ENCODE results near the gene MAX. TPM values are rescaled to one million over a fixed set of nuclear protein-coding genes. Genes with fewer than 3 reads are reported as not detected.

Gene MAX
- total RNA-seq, 6 donors from 2014 or later = 53.7 to 146 (median 68.2) TPM

DNA sequence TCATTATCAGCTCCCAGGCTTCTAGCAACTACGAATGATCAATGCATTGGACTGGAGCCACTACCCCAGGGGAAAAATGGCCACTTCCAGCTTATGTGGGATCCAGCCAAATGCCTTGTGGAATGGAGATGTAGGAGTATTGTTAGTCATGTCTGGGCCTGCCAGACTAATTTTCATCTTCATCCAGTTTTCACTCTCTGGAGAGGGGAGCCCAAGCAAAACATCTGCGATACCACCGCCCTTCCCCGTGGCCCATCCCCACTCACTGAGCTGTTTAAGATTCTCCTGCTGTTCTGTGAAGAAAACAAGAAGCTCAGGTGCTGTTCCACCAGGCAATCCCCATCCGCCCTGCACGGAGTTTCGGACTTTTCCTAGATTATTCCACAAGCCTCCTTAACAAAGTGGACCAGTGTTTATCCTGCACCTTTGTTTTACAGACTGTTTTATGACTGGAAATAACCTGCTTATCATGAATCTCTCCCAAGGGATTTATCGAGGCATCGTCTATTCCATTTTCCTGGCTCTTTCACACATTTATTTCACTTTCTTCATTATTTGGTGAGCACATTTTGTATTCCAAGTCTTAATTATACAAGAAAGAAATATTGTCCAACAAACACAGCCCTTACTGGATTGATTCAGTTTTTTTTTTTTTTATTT is 35.5 kb upstream of the MAX start:
- no peaks in the 10 kb centered on the region for H3K9me3 ChIP-seq
- peak in 1 of 2 donors; percentile 92 for ATAC-seq (ENCODE audit: low FRiP score in 2 of 2)
- WGBS, 2 donors = 87 to 88% methylated on average over 9 of the region's 9 CpGs
- TF ChIP-seq POLR2AphosphoS5 (IDR thresholded peaks at IDR 0.05) (no peak), POLR2A (IDR thresholded peaks at IDR 0.05) (no peak), EP300 (IDR thresholded peaks at IDR 0.05) (no peak)
- TF ChIP-seq, protein P1, sequence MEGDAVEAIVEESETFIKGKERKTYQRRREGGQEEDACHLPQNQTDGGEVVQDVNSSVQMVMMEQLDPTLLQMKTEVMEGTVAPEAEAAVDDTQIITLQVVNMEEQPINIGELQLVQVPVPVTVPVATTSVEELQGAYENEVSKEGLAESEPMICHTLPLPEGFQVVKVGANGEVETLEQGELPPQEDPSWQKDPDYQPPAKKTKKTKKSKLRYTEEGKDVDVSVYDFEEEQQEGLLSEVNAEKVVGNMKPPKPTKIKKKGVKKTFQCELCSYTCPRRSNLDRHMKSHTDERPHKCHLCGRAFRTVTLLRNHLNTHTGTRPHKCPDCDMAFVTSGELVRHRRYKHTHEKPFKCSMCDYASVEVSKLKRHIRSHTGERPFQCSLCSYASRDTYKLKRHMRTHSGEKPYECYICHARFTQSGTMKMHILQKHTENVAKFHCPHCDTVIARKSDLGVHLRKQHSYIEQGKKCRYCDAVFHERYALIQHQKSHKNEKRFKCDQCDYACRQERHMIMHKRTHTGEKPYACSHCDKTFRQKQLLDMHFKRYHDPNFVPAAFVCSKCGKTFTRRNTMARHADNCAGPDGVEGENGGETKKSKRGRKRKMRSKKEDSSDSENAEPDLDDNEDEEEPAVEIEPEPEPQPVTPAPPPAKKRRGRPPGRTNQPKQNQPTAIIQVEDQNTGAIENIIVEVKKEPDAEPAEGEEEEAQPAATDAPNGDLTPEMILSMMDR (IDR thresholded peaks at IDR 0.05) = no peak
- H3K4me3 ChIP-seq = no peak overlapping the region
- DNase-seq = no peak
- no peaks in the 10 kb centered on the region for H3K4me1 ChIP-seq
- H3K27me3 ChIP-seq = no peaks in the 10 kb centered on the region
- H3K36me3 ChIP-seq = no peaks in the 10 kb centered on the region
- H3K27ac ChIP-seq = no peak overlapping the region

DNA sequence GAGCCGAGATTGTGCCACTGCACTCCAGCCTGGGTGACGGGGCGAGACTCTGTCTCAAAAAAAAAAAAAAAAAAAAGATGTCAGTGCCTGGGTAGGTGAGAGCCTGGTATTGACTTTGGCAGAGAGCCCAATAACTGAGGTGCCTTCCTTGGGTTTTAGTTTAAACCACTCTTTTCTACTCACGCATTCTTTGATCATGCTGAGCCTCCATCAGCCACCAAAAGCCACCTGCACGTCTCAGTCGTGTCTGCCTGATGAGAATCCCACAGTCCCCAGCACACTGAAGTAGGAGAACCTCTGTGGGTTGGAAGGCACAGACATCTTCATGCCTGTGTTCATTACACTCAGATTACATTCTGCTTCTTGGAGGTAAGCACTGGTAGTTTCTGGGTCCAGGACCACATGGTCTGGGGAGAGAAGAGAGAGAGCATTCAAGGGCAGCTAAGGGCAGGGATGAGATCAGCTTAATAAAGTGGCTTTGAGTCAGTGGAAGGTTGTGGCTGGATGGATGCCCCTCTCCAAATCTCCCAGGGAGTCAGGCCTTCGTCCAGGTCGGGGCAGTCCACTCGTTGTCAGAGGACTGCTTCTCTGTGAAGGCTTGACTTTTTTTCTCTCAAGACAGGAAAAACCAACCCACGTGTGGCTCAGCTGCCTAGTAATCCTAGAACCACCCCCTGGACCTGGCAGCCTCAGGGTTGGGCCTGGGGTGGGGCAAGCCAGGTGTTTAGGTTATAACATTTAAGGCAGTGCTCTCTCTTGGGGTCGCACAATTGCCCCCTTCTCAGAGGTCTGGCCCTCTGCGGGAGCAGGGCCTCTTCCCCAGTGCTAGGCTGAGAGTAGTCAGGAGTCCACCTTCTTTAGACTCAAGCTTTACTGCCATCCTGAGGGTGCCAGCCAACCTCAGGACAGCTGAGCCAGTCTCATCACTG is 32.6 kb upstream of the MAX start:
- Histone ChIP-seq H3K27ac (no peak overlapping the region), H3K4me3 (no peak overlapping the region), H3K9me3 (no peaks in the 10 kb centered on the region), H3K4me1 (no peaks in the 10 kb centered on the region), H3K36me3 (no peaks in the 10 kb centered on the region), H3K27me3 (no peaks in the 10 kb centered on the region)
- 75 to 76% methylated on average over 11 to 12 of the region's 12 CpGs for WGBS, 2 donors
- ATAC-seq (ENCODE audit: low FRiP score in 2 of 2) (no peak), DNase-seq (no peak)
- TF ChIP-seq POLR2AphosphoS5 (IDR thresholded peaks at IDR 0.05) = no peak
- TF ChIP-seq POLR2A (IDR thresholded peaks at IDR 0.05) = no peak
- TF ChIP-seq, protein P1 (IDR thresholded peaks at IDR 0.05) = no peak
- no peak for TF ChIP-seq EP300 (IDR thresholded peaks at IDR 0.05)

DNA sequence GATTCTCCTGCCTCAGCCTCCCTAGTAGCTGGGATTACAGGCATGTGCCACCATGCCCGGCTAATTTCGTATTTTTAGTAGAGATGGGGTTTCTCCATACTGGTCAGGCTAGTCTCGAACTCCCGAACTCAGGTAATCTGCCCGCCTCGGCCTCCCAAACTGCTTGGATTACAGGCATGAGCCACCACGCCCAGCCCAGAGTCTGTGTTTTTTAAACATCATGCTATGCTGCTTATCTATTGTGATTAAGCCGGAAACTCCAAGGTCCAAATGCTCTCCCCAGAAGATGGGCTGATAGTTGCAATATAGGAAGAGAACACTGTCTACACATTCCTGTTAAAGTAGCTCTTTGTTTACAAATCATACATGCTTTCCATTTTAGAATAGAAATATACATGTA is 30.5 kb upstream of the MAX start:
- H3K36me3 ChIP-seq = no peaks in the 10 kb centered on the region
- 95 to 97% methylated on average over 8 of the region's 8 CpGs for WGBS, 2 donors
- H3K27me3 ChIP-seq = no peaks in the 10 kb centered on the region
- H3K4me3 ChIP-seq = no peak overlapping the region
- TF ChIP-seq POLR2AphosphoS5 (IDR thresholded peaks at IDR 0.05) = no peak
- TF ChIP-seq, protein P1 (IDR thresholded peaks at IDR 0.05) = no peak
- no peak for TF ChIP-seq POLR2A (IDR thresholded peaks at IDR 0.05)
- no peak for TF ChIP-seq EP300 (IDR thresholded peaks at IDR 0.05)
- H3K9me3 ChIP-seq = no peaks in the 10 kb centered on the region
- DNase-seq (no peak), ATAC-seq (ENCODE audit: low FRiP score in 2 of 2) (no peak)
- H3K4me1 ChIP-seq = no peaks in the 10 kb centered on the region
- H3K27ac ChIP-seq = no peak overlapping the region

DNA sequence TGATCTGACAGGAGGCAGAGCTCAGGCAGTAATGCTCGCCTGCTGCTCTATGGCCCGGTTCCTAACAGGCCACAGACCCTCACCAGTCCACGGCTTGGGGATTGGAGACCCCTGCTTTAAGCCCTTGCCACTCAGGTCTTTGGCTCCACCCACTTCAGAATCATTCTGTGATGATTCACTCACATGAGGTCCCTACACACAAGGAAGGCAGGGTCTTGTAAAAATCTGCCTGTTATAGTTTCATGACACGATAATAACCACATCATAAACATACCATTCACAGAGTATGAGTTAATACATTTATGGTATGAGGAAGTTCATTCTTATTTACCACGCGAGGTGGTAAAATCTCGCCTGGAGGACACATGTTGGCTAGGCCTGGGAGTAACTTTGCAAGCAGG is 29.0 kb upstream of the MAX start:
- Histone ChIP-seq H3K9me3 (no peaks in the 10 kb centered on the region), H3K36me3 (no peaks in the 10 kb centered on the region), H3K4me1 (no peaks in the 10 kb centered on the region), H3K27me3 (no peaks in the 10 kb centered on the region), H3K27ac (no peak overlapping the region), H3K4me3 (no peak overlapping the region)
- DNase-seq = no peak
- TF ChIP-seq EP300 (IDR thresholded peaks at IDR 0.05) (no peak), POLR2A (IDR thresholded peaks at IDR 0.05) (no peak), POLR2AphosphoS5 (IDR thresholded peaks at IDR 0.05) (no peak)
- no peak for ATAC-seq (ENCODE audit: low FRiP score in 2 of 2)
- 82% methylated on average over 7 of the region's 7 CpGs for WGBS, 2 donors

DNA sequence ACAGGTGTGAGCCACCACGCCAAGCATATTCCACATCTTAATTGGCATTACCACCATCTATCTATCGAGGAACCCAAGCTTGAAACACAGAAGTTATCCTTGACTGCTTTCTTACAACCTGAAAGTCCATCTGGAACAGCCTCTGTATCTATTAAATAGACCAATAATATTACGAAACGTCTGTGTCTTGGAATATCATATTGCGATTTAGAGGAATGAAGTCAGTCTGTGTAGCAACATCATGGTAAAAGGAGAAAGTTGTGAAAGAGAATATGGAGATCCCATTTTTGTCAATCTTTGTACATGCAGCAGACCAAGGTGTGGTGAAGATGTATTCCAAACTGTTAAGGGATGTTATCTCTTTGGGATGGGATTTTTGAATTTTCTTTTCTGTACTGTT is 25.8 kb upstream of the MAX start:
- no peak overlapping the region for H3K4me3 ChIP-seq
- WGBS, 2 donors = 79 to 84% methylated on average over 5 of the region's 5 CpGs
- H3K36me3 ChIP-seq = no peaks in the 10 kb centered on the region

More for the DNA sequence above, 25.8 kb upstream of the MAX start:
- H3K27me3 ChIP-seq = no peaks in the 10 kb centered on the region
- no peaks in the 10 kb centered on the region for H3K9me3 ChIP-seq
- TF ChIP-seq, protein P1 (IDR thresholded peaks at IDR 0.05) = no peak
- no peak for TF ChIP-seq POLR2AphosphoS5 (IDR thresholded peaks at IDR 0.05)
- TF ChIP-seq EP300 (IDR thresholded peaks at IDR 0.05) = no peak
- no peak for TF ChIP-seq POLR2A (IDR thresholded peaks at IDR 0.05)
- no peak overlapping the region for H3K27ac ChIP-seq
- no peak for DNase-seq
- ATAC-seq (ENCODE audit: low FRiP score in 2 of 2) = no peak
- H3K4me1 ChIP-seq = no peaks in the 10 kb centered on the region

Data from upper lobe of left lung (tissue), 6 donors.